ENCODE results near the gene OS9.

OS9 gene

DNA sequence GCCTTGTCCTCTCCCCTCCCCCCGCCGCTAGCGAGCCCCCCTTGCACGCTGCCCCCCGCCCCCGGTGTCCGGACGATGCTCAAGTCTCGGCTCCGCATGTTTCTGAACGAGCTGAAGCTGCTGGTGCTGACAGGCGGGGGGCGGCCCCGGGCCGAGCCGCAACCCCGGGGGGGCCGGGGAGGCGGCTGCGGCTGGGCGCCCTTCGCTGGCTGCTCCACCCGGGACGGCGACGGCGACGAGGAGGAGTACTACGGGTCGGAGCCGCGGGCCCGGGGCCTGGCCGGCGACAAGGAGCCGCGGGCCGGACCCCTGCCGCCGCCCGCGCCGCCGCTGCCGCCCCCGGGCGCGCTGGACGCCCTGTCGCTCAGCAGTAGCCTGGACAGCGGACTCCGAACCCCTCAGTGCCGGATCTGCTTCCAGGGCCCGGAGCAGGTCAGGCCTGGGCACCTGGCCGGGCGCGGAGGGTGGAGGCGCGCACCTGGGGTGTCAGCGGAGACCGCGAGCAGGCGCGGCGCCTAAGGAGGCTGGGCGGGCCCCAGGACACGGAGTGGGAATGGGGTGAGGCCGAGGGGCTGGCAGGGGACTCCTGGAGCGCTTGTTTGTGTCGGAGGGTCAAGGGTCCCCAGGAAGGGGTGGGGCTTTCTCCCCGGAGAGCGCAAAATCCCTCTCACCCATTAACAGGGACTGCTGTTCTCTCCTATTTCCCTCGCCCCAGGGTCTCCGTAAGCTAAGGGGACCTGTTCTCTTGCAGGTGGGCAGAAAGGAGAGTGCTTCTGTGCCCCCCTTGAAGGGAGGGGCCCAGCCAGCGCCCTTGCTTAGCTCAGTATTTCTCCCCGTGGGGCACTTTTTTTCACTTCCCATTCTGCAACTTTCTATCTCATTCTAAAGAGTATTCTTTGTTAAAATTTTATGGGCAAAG, 61.8 kb downstream of the OS9 start:
- no peak for DNase-seq (ENCODE audit: low spot score)
- POLR2A ChIA-PET (ENCODE audit: low non-redundant PET), result interaction anchor here (0.6 kb wide), 1 partner anchor 146 kb away, joined by 3 read pairs; no protein-coding TSS in a partner anchor
- CTCF ChIA-PET, result interaction anchor here (0.5 to 0.9 kb wide), 5 partner anchors 9 to 214 kb away, joined by 3 to 6 read pairs (median 3); no protein-coding TSS in a partner anchor
- H3K27ac ChIP-seq, result peak overlapping the region; percentile 79
- TF ChIP-seq, protein P1, sequence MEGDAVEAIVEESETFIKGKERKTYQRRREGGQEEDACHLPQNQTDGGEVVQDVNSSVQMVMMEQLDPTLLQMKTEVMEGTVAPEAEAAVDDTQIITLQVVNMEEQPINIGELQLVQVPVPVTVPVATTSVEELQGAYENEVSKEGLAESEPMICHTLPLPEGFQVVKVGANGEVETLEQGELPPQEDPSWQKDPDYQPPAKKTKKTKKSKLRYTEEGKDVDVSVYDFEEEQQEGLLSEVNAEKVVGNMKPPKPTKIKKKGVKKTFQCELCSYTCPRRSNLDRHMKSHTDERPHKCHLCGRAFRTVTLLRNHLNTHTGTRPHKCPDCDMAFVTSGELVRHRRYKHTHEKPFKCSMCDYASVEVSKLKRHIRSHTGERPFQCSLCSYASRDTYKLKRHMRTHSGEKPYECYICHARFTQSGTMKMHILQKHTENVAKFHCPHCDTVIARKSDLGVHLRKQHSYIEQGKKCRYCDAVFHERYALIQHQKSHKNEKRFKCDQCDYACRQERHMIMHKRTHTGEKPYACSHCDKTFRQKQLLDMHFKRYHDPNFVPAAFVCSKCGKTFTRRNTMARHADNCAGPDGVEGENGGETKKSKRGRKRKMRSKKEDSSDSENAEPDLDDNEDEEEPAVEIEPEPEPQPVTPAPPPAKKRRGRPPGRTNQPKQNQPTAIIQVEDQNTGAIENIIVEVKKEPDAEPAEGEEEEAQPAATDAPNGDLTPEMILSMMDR (conservative IDR thresholded peaks at IDR 0.05; ENCODE audit: low read depth), result no peak

DNA sequence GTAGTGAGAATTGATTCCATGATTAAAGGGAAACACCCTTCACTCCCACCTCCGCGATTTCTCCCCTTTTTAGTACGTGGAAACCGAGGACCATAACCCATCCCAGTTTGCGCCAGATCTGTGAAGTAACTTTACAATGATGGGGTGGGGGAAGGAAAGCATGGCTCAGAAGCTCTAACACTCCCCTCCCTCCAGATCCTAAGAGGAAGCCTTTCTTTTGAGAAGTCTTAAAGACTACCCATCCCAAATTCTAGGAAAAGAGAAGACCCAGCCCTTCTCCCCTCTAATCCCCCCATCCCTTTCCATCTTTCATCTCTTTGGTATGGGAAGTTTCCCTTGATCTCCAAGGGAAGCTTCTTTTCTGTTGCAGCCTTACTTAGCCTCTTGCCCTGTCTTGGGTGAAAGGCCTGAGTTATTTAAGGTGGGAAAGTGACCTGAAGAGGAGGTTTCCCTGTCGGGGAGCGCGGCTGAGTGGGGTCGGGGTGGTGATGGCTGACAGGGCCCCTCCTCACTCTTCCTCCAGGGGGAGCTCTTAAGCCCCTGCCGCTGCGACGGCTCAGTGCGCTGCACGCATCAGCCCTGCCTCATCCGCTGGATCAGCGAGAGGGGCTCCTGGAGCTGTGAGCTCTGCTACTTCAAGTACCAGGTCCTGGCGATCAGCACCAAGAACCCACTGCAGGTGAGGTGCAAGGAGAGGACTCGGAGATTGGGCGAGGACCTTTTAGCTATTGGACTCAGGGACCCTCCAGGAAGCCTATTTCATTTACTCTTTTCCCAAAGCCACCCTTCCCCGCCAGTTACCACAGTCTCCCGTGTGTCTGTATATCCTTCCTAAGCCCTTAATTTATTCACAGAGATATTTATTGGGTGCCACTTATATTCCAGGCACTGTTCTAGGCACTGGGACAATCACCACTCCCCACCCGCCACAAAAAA, 62.7 kb downstream of the OS9 start:
- POLR2A ChIA-PET (ENCODE audit: low non-redundant PET), result interaction anchor here (0.5 kb wide), 1 partner anchor 76 kb away, joined by 10 read pairs; no protein-coding TSS in a partner anchor

DNA sequence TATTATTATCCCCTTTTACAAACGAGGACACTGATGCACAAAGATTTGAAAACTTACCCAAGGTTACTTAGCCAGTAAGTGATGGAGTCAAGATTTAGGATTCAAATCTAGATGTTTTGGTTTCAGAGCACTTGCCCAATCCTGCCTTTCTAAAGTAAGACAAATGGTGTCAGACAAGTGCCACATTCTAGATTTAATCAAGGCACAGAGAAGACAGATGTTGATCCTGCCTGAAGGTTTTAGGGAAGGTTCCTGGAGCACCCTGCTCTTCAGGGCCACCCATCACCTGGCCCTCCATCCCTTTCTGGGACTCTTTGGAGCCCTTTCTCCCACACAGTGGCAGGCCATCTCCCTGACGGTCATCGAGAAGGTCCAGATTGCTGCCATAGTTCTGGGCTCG, 63.8 kb downstream of the OS9 start:
- H3K27ac ChIP-seq, result no peak overlapping the region
- TF ChIP-seq, protein P1 (conservative IDR thresholded peaks at IDR 0.05; ENCODE audit: low read depth), result no peak
- ChIA-PET POLR2A (ENCODE audit: low non-redundant PET) (no interaction called here), CTCF (no interaction called here)
- no peak for DNase-seq (ENCODE audit: low spot score)

More for the DNA sequence above, 62.7 kb downstream of the OS9 start:
- TF ChIP-seq, protein P1 (conservative IDR thresholded peaks at IDR 0.05; ENCODE audit: low read depth), result peak; percentile 82
- CTCF ChIA-PET, result interaction anchor here (0.5 to 1.2 kb wide), 6 partner anchors 10 to 648 kb away, joined by 3 to 6 read pairs (median 4); no protein-coding TSS in a partner anchor
- no peak overlapping the region for H3K27ac ChIP-seq
- peak; percentile 66 for DNase-seq (ENCODE audit: low spot score)

DNA sequence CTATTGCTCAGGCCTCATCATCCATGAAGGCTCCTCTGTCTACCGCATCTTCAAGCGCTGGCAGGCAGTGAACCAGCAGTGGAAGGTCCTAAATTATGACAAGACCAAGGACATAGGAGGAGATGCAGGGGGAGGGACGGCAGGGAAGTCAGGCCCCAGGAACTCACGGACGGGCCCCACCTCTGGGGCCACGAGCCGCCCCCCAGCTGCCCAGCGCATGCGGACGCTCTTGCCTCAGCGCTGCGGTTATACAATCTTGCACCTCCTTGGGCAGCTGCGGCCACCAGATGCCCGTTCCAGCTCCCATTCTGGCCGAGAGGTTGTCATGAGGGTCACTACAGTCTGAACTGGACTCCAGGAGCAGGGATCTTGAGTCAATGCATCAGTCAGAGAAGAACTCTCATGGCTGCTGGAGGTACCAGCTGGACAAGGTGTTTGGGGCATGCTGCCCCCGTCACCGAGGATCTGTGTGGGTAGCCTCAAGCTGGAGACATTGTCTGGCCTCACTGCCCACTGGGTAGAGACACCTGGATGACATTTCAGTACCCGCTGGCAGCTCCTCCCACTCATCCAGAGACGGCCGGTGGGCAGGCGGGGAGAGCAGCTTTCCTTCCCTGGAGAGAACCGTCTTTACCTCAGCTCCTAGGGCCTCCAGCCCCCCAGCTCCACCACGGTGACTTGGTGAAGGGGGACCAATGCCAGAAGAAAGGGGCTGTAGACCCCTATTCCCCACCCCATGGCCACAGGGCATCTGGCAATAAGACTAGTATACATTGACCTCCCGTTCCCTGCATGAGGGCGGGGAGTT, 64.8 kb downstream of the OS9 start:
- CTCF ChIA-PET, result interaction anchor here (0.5 to 1.0 kb wide), 3 partner anchors 8 to 77 kb away, joined by 3 read pairs; partner anchors contain the start of gene CYP27B1
- H3K27ac ChIP-seq, result no peak overlapping the region
- TF ChIP-seq, protein P1 (conservative IDR thresholded peaks at IDR 0.05; ENCODE audit: low read depth), result no peak
- DNase-seq (ENCODE audit: low spot score), result no peak
- POLR2A ChIA-PET (ENCODE audit: low non-redundant PET), result no interaction called here

DNA sequence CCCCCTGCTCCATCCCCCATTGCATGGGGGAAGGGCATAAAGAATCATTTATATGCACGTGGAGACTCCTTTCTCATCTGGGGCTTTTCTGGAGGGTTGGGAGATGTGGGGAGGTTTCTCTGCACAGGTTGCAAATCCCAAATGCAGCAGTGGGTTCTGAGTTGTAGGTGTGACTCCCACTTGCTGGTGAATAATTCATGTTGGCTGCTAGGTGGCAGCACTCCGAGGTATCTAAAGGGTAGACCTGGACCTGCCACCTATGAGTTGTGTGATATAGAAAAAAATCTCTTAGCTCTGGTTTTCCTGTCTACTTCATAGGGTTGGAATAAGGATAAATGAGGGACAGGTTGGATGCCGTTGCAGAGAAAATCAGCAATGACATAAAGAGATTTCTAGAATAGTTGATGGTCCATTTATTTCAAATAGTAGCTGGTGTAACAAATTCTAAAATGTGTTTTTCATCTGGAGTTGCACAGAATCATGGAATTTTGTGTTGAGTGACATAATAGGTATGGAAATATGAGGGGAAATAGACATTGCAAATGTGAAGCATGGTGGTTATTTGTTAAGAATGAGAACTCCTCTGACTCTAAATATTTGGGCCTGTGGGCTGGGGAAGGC, 65.5 kb downstream of the OS9 start:
- H3K27ac ChIP-seq, result no peak overlapping the region
- CTCF ChIA-PET, result interaction anchor here (0.5 to 1.0 kb wide), 4 partner anchors 20 to 78 kb away, joined by 3 read pairs; no protein-coding TSS in a partner anchor
- DNase-seq (ENCODE audit: low spot score), result no peak
- TF ChIP-seq, protein P1 (conservative IDR thresholded peaks at IDR 0.05; ENCODE audit: low read depth), result peak; percentile 64
- POLR2A ChIA-PET (ENCODE audit: low non-redundant PET), result no interaction called here

Measured in RWPE1 (cell line).